Vagina (tissue), 2 donors: ENCODE data around the gene STAT5B.

Experiments
- CTCF ChIP-seq, 3 experiments: fragments of 450-650 bp in 2 of 3; fragments of 200-600 bp in 1 of 3; sonication (generic) in 1 of 3; IDR thresholded peaks; one replicate each; pipeline ENCODE4 v1.5.1; 2017 to 2019; ENCODE audit warnings: antibody characterized with exemption in 3 of 3, mild to moderate bottlenecking in 2 of 3, moderate library complexity in 2 of 3
- POLR2A ChIP-seq, 2 donors: fragments of 450-650 bp; IDR thresholded peaks; one replicate each; pipeline ENCODE4 v1.6.1; 2017; ENCODE audit warnings: antibody characterized with exemption in 2 of 2, mild to moderate bottlenecking in 2 of 2, moderate library complexity in 2 of 2
- POLR2AphosphoS5 ChIP-seq, 2 donors: sonication (generic); formaldehyde crosslinking; IDR thresholded peaks; one replicate each; pipeline ENCODE4 v1.9.0; 2017; ENCODE audit warnings: antibody characterized with exemption in 2 of 2, mild to moderate bottlenecking in 2 of 2, low read depth in 1 of 2; ENCODE audit not compliant: insufficient read depth in 1 of 2

GRCh38 chr17:42313389-42313772 is 37.2 kb upstream of the STAT5B start:
- TF ChIP-seq CTCF (IDR thresholded peaks at IDR 0.05) (no peak), POLR2A (IDR thresholded peaks at IDR 0.05) (no peak), POLR2AphosphoS5 (IDR thresholded peaks at IDR 0.05; ENCODE audit: insufficient read depth in 1 of 2, low read depth in 1 of 2) (no peak)
